Stomach (tissue), 9 donors: ENCODE data around the gene PTPRD. TPM values are rescaled to one million over a fixed set of nuclear protein-coding genes. Genes with fewer than 3 reads are reported as not detected.

Source experiments
- DNase-seq, 2 donors: peaks; one replicate each; pipeline versions ENCODE4 v3.0.0 to v3.0.0-alpha.2; 2013 to 2019
- H3K27ac ChIP-seq, 5 donors: fragments of 200-600 bp in 4 of 5; sonication (generic) in 4 of 5; one replicate each; pipeline ENCODE4 v1.5.1; 2013 to 2019; ENCODE audit warnings: mild to moderate bottlenecking in 1 of 5, moderate library complexity in 1 of 5
- H3K27me3 ChIP-seq, 3 donors: fragments of 200-600 bp; sonication (generic); one replicate each; pipeline ENCODE4 v1.5.1; 2017 to 2019; ENCODE audit warnings: mixed run types in 1 of 3
- H3K36me3 ChIP-seq, 4 donors: fragments of 200-600 bp; sonication (generic); 1 replicate in 3 of 4; 2 replicates in 1 of 4; pipeline ENCODE4 v1.5.1; 2016 to 2019
- H3K4me1 ChIP-seq, 4 donors: fragments of 200-600 bp; sonication (generic); one replicate each; pipeline ENCODE4 v1.5.1; 2016 to 2019
- H3K4me3 ChIP-seq, 4 donors: fragments of 200-600 bp; sonication (generic) in 3 of 4; one replicate each; pipeline ENCODE4 v1.5.1; 2016 to 2019; ENCODE audit warnings: mild to moderate bottlenecking in 1 of 4
- H3K9me3 ChIP-seq, 4 donors: fragments of 200-600 bp; sonication (generic); one replicate each; pipeline ENCODE4 v1.5.1; 2016 to 2019
- EP300 ChIP-seq: sonication (generic); formaldehyde crosslinking; IDR thresholded peaks from one replicate; pipeline ENCODE4 v1.6.1; 2017; ENCODE audit warnings: antibody characterized with exemption
- POLR2A ChIP-seq, 4 donors: fragments of 450-650 bp; IDR thresholded peaks; one replicate each; pipeline ENCODE4 v1.6.1; 2016; ENCODE audit warnings: antibody characterized with exemption in 4 of 4, control low read depth in 2 of 4, mild to moderate bottlenecking in 1 of 4, moderate library complexity in 1 of 4
- POLR2AphosphoS5 ChIP-seq, 3 donors: sonication (generic); formaldehyde crosslinking; IDR thresholded peaks; one replicate each; pipeline ENCODE4 v1.6.1; 2016; ENCODE audit warnings: antibody characterized with exemption in 3 of 3
- WGBS, 5 donors: extraction: QIAGEN DNeasy Blood & Tissue Kit in 3 of 5; methylation state at CpG; one replicate each; pipeline versions ENCODE4 v1.1.5 to v1.1.7; 2013 to 2018; 5-methylcytosine and 5-hydroxymethylcytosine counted together
- intact Hi-C: fragments of 100-400 bp; cut with DNase I; formaldehyde crosslinking; loops from one replicate; pipeline ENCODE4 v1.15.1; 2023; ENCODE audit warnings: low total_unique reads
- polyA plus RNA-seq, 3 donors: library from polyadenylated mRNA; stranded (reverse); fragments of 200-250 nt; gene quantifications; one replicate each; pipeline ENCODE4 v1.2.3, GENCODE V29; 2013
- total RNA-seq, 5 donors: library from RNA; depleted of rRNA; stranded (reverse); fragments of >200 nt; gene quantifications; one replicate each; pipeline versions ENCODE4 v1.1.0 to v1.2.3, GENCODE V29; 2014 to 2016
- TF ChIP-seq, protein P1 (sequence below), 7 experiments: fragments of 450-650 bp in 4 of 7; fragments of 200-600 bp in 3 of 7; sonication (generic) in 3 of 7; IDR thresholded peaks; one replicate each; pipeline ENCODE4 v1.5.1; 2016 to 2019; ENCODE audit warnings: antibody characterized with exemption in 7 of 7, control low read depth in 2 of 7, mild to moderate bottlenecking in 1 of 7
- donor health status: healthy with polysubstance abuse.
- donor health status: Bipolar disorder and iron deficiency.
- donor health status: healthy.

The PTPRD gene
- total and polyA plus RNA-seq, 8 donors: 0.12 to 53.1 (median 1.2) TPM

DNA sequence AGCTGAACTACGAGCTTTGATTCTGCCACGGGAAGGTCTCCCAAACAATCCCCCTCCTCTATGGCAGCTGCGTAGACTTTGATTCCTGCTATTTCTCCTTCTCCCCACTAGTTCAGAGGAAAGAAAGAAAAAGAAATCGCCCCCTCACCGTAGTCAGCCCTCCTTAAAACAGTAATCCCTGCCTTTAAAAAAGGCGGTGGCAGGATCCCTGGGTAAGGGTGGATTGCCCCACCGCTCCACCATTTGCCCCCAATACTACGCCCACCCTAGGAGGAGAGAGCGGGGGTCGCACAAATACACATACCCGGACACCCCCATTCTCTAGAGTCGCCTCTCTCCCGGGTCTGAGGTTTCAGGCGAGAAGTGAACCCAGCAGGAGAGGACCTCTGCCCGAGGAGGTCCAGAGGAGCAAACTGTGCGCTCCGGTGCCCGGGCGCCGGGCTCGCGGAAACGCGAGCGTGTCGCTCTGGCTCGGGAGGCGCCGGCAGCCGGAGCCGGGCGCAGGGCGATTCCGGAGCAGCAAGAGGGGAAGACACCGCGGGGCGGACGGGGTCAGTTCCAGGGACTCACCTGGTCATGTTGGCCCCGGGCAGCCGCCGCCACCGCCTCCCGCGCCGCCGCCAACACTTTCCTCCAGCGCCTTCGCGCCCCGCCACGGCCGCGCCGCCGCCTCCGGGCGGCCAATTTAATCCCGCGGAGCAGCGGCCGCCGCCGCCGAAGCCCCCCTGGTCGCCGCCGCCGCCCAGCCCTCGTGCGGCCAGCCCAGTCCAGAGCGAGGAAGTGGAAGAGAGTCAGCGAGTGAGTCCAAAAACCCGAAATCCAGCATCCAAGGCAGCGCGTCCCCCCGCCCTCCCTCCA is 1755.5 kb downstream of the PTPRD start:
- peaks cover 0 to 33% (median 21%) of the 10 kb centered on the region in 4 donors for H3K4me1 ChIP-seq

DNA sequence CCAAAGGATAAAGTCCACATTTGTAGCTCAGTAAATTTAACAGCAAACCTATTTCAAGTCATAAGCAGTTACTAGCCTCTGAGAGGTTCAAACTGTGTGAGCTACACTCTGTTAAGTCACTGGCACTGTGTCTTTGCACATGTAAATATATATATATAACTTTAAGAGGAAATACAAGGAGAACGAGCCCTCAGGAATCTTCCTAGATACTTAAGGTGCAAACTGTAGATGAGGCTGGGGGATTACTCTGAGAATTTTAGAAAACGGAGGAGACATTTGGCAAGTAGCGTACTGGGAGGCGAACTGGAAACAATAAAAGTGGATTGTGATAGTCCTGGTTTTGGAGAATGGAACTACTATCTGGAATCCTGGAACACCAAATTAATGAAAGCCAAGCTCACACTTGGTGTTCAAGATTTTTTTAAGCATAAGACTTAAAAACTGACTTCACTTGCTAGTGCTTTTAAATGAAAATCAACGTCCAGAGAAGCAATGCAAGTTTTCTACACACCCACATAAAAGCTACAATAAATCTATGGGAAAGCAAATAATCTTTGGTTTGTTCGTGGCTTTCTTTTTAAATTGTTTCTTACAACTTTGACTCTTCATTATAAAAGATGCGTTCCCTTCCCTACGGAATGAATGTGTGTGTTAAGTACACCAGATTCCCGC is 1756.3 kb downstream of the PTPRD start:
- TF ChIP-seq POLR2AphosphoS5 (IDR thresholded peaks at IDR 0.05) (no peak), POLR2A (IDR thresholded peaks at IDR 0.05) (no peak)
- TF ChIP-seq, protein P1, sequence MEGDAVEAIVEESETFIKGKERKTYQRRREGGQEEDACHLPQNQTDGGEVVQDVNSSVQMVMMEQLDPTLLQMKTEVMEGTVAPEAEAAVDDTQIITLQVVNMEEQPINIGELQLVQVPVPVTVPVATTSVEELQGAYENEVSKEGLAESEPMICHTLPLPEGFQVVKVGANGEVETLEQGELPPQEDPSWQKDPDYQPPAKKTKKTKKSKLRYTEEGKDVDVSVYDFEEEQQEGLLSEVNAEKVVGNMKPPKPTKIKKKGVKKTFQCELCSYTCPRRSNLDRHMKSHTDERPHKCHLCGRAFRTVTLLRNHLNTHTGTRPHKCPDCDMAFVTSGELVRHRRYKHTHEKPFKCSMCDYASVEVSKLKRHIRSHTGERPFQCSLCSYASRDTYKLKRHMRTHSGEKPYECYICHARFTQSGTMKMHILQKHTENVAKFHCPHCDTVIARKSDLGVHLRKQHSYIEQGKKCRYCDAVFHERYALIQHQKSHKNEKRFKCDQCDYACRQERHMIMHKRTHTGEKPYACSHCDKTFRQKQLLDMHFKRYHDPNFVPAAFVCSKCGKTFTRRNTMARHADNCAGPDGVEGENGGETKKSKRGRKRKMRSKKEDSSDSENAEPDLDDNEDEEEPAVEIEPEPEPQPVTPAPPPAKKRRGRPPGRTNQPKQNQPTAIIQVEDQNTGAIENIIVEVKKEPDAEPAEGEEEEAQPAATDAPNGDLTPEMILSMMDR (IDR thresholded peaks at IDR 0.05): no peak
- DNase-seq: no peak
- intact Hi-C loops: no loop called here
- no peaks in the 10 kb centered on the region for H3K9me3 ChIP-seq
- no peak overlapping the region for H3K27ac ChIP-seq
- H3K4me3 ChIP-seq: peak overlapping the region; percentile 57 to 75 (median 64)
- peaks cover 0 to 70% (median 40%) of the 10 kb centered on the region in 3 donors for H3K27me3 ChIP-seq
- WGBS, 5 donors: 25 to 29% (median 27%) methylated on average over 9 of the region's 9 CpGs
- no peaks in the 10 kb centered on the region for H3K36me3 ChIP-seq
- peaks cover 0 to 33% (median 21%) of the 10 kb centered on the region in 4 donors for H3K4me1 ChIP-seq

More for the DNA sequence above, 1755.5 kb downstream of the PTPRD start:
- Histone ChIP-seq H3K27me3 (peaks cover 0 to 67% (median 40%) of the 10 kb centered on the region in 3 donors), H3K9me3 (no peaks in the 10 kb centered on the region), H3K27ac (peak overlapping the region in 2 of 5 donors; percentile 34 to 63), H3K4me3 (peak overlapping the region; percentile 57 to 75 (median 64)), H3K36me3 (no peaks in the 10 kb centered on the region)
- TF ChIP-seq EP300 (no peak), POLR2A (IDR thresholded peaks at IDR 0.05) (no peak), POLR2AphosphoS5 (IDR thresholded peaks at IDR 0.05) (no peak)
- TF ChIP-seq, protein P1 (IDR thresholded peaks at IDR 0.05): no peak
- intact Hi-C loops: no loop called here
- WGBS, 5 donors: 0 to 4% (median 1%) methylated on average over 43 to 76 of the region's 76 CpGs
- peak in 1 of 2 donors; percentile 66 for DNase-seq

DNA sequence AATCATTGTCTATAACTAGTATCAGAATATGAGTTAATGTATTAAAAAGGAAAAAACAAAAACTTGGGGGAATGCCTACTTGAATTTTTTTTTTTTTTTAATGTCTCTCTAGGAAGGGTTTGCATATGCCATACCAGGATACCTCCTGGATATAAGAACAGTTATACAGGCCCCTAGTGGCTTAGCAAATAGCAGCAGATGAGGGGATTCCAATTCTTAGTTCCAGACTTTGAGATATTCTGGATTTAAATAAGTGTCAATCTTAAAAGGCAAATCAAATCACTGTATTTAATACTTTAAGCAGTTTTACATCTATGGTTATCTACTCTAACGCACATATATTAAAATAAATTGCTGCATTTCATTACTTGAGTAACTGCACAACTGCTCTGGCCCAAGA is 1757.8 kb downstream of the PTPRD start:
- H3K4me3 ChIP-seq: no peak overlapping the region
- no peaks in the 10 kb centered on the region for H3K9me3 ChIP-seq
- peaks cover 0 to 33% (median 21%) of the 10 kb centered on the region in 4 donors for H3K4me1 ChIP-seq
- intact Hi-C loops: no loop called here
- peak in 1 of 2 donors; percentile 41 for DNase-seq
- no peaks in the 10 kb centered on the region for H3K36me3 ChIP-seq
- 78 to 91% (median 86%) methylated on average over 1 of the region's 1 CpG for WGBS, 5 donors
- TF ChIP-seq EP300: no peak
- no peak for TF ChIP-seq POLR2A (IDR thresholded peaks at IDR 0.05)
- TF ChIP-seq POLR2AphosphoS5 (IDR thresholded peaks at IDR 0.05): no peak
- H3K27me3 ChIP-seq: peaks cover 0 to 70% (median 40%) of the 10 kb centered on the region in 3 donors
- H3K27ac ChIP-seq: no peak overlapping the region

DNA sequence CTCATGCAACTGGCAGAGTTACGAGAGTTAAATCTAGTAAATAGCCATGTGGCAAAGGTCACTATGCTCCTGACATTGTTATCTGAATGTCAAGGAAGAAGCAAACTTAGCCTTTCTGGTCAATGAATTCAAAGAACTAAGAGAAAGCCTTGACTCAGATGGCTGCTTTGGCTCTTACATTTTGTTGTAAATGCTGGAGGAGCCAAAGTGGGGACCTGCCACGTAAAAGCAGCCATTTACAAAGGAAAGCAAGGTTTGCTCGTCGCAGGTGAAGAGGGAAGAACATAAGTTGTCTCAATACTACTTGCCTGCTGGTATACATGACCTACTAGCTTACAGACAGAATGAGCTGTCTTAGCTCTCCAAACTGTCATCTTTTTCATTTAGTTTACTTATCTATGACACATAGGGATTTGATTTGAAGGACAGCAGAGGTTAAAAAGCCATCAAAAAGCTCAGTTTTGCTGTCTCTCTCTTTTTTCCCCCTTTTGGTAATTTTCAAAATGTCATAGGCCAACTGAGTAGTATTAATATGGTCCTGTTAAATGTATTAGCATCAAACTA is 1760.4 kb downstream of the PTPRD start:
- no peak overlapping the region for H3K4me3 ChIP-seq
- no peak overlapping the region for H3K27ac ChIP-seq
- DNase-seq: no peak
- H3K9me3 ChIP-seq: no peaks in the 10 kb centered on the region
- peaks cover 0 to 13% (median 8%) of the 10 kb centered on the region in 4 donors for H3K4me1 ChIP-seq
- TF ChIP-seq, protein P1 (IDR thresholded peaks at IDR 0.05): no peak
- TF ChIP-seq EP300 (no peak), POLR2AphosphoS5 (IDR thresholded peaks at IDR 0.05) (no peak), POLR2A (IDR thresholded peaks at IDR 0.05) (no peak)
- intact Hi-C loops: no loop called here
- 78 to 85% (median 81%) methylated on average over 4 of the region's 4 CpGs for WGBS, 5 donors
- peaks cover 0 to 57% (median 22%) of the 10 kb centered on the region in 3 donors for H3K27me3 ChIP-seq
- no peaks in the 10 kb centered on the region for H3K36me3 ChIP-seq
